Loucy (cell line): ENCODE data around the gene BLCAP.

ENCODE experiments used
- H2AFZ ChIP-seq: fragments of 200-600 bp; sonication (generic); 2 replicates; pipeline ENCODE4 v1.6.0; 2016; ENCODE audit warnings: antibody characterized with exemption, mild to moderate bottlenecking, low read length, moderate library complexity
- H3F3A ChIP-seq: fragments of 200-600 bp; 2 replicates; pipeline ENCODE4 v1.6.0; 2016; ENCODE audit warnings: antibody characterized with exemption, low read depth, mild to moderate bottlenecking
- H3K27me3 ChIP-seq: fragments of 200-600 bp; sonication (generic); 2 replicates; pipeline ENCODE4 v1.6.1; 2014; ENCODE audit warnings: low read length, mild to moderate bottlenecking; ENCODE audit not compliant: insufficient read depth, poor library complexity, severe bottlenecking
- H3K36me3 ChIP-seq: fragments of 200-600 bp; sonication (generic); 2 replicates; pipeline ENCODE4 v1.6.1; 2016; ENCODE audit warnings: low read length; ENCODE audit not compliant: insufficient read depth
- H3K4me1 ChIP-seq: fragments of 200-600 bp; sonication (generic); 2 replicates; pipeline ENCODE4 v1.5.1; 2014; ENCODE audit warnings: low read length, mild to moderate bottlenecking; ENCODE audit not compliant: insufficient read depth, poor library complexity, severe bottlenecking
- H3K4me2 ChIP-seq: fragments of 200-600 bp; sonication (generic); 2 replicates; pipeline ENCODE4 v1.6.0; 2014; ENCODE audit warnings: antibody characterized with exemption, low read length, low read depth, mild to moderate bottlenecking; ENCODE audit not compliant: poor library complexity, severe bottlenecking
- H3K4me3 ChIP-seq: fragments of 200-600 bp; sonication (generic); 2 replicates; pipeline ENCODE4 v1.5.1; 2014; ENCODE audit warnings: low read length, mild to moderate bottlenecking, mixed read lengths; ENCODE audit not compliant: poor library complexity, severe bottlenecking
- H3K79me2 ChIP-seq: fragments of 200-600 bp; sonication (generic); 2 replicates; pipeline ENCODE4 v1.6.1; 2014; ENCODE audit warnings: low read length; ENCODE audit not compliant: insufficient read depth
- H3K9ac ChIP-seq: fragments of 200-600 bp; sonication (generic); 2 replicates; pipeline ENCODE4 v1.6.0; 2014; ENCODE audit warnings: mild to moderate bottlenecking, low read depth, low read length, moderate library complexity; ENCODE audit not compliant: poor library complexity, severe bottlenecking
- H3K9me2 ChIP-seq: fragments of 200-600 bp; sonication (generic); replicated peaks from 2 replicates; pipeline ENCODE4 v1.6.1; 2016; ENCODE audit warnings: low read depth, low read length, mixed read lengths
- H3K9me3 ChIP-seq: fragments of 200-600 bp; sonication (generic); 2 replicates; pipeline ENCODE4 v1.6.1; 2014; ENCODE audit warnings: mild to moderate bottlenecking, antibody characterized with exemption, low read length, low read depth; ENCODE audit not compliant: insufficient read depth
- H4K20me1 ChIP-seq: fragments of 200-600 bp; sonication (generic); 2 replicates; pipeline ENCODE4 v1.6.0; 2014; ENCODE audit warnings: antibody characterized with exemption, low read length, mild to moderate bottlenecking; ENCODE audit not compliant: insufficient read depth, poor library complexity, severe bottlenecking
- EZH2phosphoT487 ChIP-seq: fragments of 200-600 bp; IDR thresholded peaks from 2 replicates; pipeline ENCODE4 v1.6.1; 2018; ENCODE audit warnings: antibody characterized with exemption, mild to moderate bottlenecking, moderate library complexity, borderline replicate concordance
- TF ChIP-seq, protein P1 (sequence below): fragments of 200-600 bp; sonication (generic); conservative IDR thresholded peaks from 2 replicates; pipeline ENCODE4 v1.5.1; 2014; ENCODE audit warnings: mild to moderate bottlenecking, antibody characterized with exemption, low read length

Gene BLCAP

DNA sequence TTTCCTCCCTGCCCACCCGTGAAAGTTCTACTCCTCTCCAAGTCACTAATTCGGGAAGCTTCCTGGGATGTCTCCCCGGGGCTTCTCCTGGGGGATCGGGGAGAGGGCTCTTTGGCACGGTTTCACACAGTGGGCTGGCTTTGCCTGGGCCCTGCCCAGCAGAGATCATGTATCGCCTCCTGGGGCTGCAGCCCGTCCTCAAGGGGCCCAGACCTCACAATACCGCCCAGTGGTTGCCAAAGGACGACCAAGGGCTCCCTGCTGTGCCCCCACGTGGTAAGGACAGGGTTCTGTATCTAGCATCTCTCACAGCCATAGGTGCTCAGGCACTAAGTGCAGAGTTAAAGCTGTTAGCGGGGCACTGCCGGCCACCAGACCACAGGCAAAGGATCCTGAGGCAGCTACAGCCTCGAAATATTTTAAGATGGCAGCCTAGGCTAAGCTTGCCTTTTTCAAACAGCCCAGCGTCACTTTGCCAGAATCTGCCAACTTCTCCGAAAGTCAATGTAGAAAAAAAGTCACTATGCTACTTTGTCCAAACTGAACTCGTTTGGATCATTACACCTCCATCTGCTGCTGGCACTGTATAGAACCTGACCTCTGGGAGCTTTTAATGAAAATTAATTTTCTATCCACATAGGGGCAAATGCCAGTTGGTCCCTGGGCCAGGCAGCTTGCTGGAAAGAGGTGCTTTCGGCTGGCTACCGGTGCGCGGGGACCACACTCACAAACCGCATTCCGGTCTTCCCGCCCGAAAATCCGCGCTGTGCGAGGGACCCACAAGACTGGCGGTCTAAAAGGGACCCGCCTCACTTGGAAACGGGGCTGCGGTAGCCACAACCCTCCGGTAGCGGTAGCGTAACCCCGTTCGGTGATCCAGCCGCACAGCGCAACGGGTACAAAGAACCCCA is 7.9 kb downstream of the BLCAP start:
- Histone ChIP-seq H3K27me3 (no peaks in the 10 kb centered on the region), H2AFZ (no peak overlapping the region), H3K79me2 (peaks cover 56% of the 10 kb centered on the region), H3K36me3 (peaks cover 21% of the 10 kb centered on the region; the same call in 1 of the 2 replicates), H3K9me3 (no peaks in the 10 kb centered on the region), H3K9ac (no peak overlapping the region), H3K4me3 (no peak overlapping the region), H4K20me1 (peaks cover 2% of the 10 kb centered on the region), H3K4me1 (peaks cover 7% of the 10 kb centered on the region), H3K9me2 (no peaks in the 10 kb centered on the region), H3K4me2 (no peak overlapping the region), H3F3A (no peaks in the 10 kb centered on the region)
- TF ChIP-seq EZH2phosphoT487, result no peak
- TF ChIP-seq, protein P1, sequence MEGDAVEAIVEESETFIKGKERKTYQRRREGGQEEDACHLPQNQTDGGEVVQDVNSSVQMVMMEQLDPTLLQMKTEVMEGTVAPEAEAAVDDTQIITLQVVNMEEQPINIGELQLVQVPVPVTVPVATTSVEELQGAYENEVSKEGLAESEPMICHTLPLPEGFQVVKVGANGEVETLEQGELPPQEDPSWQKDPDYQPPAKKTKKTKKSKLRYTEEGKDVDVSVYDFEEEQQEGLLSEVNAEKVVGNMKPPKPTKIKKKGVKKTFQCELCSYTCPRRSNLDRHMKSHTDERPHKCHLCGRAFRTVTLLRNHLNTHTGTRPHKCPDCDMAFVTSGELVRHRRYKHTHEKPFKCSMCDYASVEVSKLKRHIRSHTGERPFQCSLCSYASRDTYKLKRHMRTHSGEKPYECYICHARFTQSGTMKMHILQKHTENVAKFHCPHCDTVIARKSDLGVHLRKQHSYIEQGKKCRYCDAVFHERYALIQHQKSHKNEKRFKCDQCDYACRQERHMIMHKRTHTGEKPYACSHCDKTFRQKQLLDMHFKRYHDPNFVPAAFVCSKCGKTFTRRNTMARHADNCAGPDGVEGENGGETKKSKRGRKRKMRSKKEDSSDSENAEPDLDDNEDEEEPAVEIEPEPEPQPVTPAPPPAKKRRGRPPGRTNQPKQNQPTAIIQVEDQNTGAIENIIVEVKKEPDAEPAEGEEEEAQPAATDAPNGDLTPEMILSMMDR, result no peak

- Histone ChIP-seq H3F3A (no peaks in the 10 kb centered on the region), H3K9me3 (no peaks in the 10 kb centered on the region), H3K36me3 (peaks cover 30% of the 10 kb centered on the region; the same call in 1 of the 2 replicates), H3K79me2 (peaks cover 47% of the 10 kb centered on the region; the same call in 1 of the 2 replicates), H2AFZ (no peak overlapping the region), H3K9ac (no peak overlapping the region), H4K20me1 (no peaks in the 10 kb centered on the region), H3K27me3 (no peaks in the 10 kb centered on the region), H3K4me2 (no peak overlapping the region), H3K9me2 (no peaks in the 10 kb centered on the region), H3K4me3 (no peak overlapping the region), H3K4me1 (no peaks in the 10 kb centered on the region)
- TF ChIP-seq, protein P1, result no peak
- TF ChIP-seq EZH2phosphoT487, result no peak
Measured at GRCh38 chr20:37518606-37519507, 8.8 kb downstream of the BLCAP start.

DNA sequence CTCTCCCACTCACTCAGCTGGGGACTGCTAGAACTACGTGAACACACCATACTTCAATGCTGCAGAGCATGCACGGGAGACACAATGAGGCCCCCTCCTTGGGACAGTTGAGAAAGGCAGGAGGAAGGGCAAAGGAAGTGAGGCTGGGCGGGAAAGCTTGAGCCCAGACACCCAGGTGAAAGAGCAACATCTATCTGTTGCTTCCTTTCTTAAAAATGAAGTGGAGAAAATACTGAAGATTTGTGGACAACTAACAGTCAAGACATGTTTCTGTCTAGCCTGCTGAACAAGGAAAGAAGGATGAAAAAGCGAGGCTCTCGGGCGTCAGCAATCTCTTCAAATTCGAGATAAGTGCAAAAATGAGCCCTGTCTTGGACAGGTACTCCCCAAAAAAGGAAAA is 9.6 kb downstream of the BLCAP start:
- Histone ChIP-seq H3K9ac (no peak overlapping the region), H3K4me3 (no peak overlapping the region), H4K20me1 (no peaks in the 10 kb centered on the region), H3K4me2 (no peak overlapping the region), H3K36me3 (peaks cover 31% of the 10 kb centered on the region; the same call in 1 of the 2 replicates), H3K79me2 (peaks cover 39% of the 10 kb centered on the region; the same call in 1 of the 2 replicates), H3F3A (no peaks in the 10 kb centered on the region), H3K4me1 (no peaks in the 10 kb centered on the region), H3K27me3 (no peaks in the 10 kb centered on the region), H2AFZ (no peak overlapping the region), H3K9me2 (no peaks in the 10 kb centered on the region), H3K9me3 (no peaks in the 10 kb centered on the region)
- TF ChIP-seq, protein P1, result no peak
- TF ChIP-seq EZH2phosphoT487, result no peak
